HFF-Myc (cell line): ENCODE data around the gene ZFYVE27.
A peak's percentile ranks its signal among the peaks of the same experiment; 100 is the strongest.

ENCODE experiments used
- DNase-seq: peaks from one replicate; pipeline ENCODE4 v3.0.0-alpha.2; 2011; ENCODE audit warnings: low read depth; ENCODE audit errors: extremely low read depth
- H3K4me3 ChIP-seq: replicated peaks from 2 replicates; pipeline ENCODE4 v1.5.1; 2011; ENCODE audit warnings: low read depth, mild to moderate bottlenecking, control low read depth, low read length
- TF ChIP-seq, protein P1 (sequence below): IDR thresholded peaks from 2 replicates; pipeline ENCODE4 v1.5.1; 2012; ENCODE audit warnings: mild to moderate bottlenecking, low read depth, low read length, control low read depth; ENCODE audit errors: missing control alignments

ZFYVE27 gene

DNA sequence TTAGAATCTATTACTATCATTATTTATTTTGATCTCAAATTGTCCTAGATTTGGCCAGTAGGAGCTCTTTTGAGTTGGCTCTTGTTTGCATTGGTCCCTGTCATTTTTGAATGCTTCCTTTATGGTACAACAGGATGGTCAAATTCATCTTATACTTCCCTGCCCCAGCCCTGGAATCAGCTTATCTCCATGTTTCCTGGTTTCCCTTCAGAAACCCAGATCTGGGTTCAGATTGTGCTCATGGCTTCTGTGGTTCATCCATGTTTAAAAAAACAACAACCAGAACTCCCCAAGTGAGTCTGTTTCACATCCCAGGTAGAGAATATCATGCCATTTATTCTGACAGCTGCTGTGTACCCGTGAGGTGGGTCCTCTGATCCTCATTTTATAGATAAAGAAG lies 10.6 kb downstream of the ZFYVE27 start:
- H3K4me3 ChIP-seq: no peak overlapping the region
- no peak for DNase-seq
- TF ChIP-seq, protein P1, sequence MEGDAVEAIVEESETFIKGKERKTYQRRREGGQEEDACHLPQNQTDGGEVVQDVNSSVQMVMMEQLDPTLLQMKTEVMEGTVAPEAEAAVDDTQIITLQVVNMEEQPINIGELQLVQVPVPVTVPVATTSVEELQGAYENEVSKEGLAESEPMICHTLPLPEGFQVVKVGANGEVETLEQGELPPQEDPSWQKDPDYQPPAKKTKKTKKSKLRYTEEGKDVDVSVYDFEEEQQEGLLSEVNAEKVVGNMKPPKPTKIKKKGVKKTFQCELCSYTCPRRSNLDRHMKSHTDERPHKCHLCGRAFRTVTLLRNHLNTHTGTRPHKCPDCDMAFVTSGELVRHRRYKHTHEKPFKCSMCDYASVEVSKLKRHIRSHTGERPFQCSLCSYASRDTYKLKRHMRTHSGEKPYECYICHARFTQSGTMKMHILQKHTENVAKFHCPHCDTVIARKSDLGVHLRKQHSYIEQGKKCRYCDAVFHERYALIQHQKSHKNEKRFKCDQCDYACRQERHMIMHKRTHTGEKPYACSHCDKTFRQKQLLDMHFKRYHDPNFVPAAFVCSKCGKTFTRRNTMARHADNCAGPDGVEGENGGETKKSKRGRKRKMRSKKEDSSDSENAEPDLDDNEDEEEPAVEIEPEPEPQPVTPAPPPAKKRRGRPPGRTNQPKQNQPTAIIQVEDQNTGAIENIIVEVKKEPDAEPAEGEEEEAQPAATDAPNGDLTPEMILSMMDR: no peak

DNA sequence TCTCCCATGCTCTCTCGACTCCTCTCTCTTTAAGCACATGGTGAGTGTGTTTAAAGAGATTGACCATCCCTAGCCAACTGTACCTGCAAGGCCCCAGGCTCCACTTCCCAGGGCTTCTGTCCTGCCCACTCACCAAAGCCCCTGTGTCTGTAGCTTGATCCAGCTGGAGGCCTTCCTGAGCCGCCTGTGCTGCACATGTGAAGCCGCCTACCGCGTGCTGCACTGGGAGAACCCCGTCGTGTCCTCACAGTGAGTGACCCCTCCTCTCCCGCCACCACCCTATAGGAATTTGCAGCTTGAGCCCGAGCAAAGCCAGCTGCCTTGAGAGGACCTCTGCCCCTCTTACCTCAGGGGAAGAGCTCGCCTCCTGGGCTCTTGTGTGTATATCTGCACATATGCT lies 11.2 kb downstream of the ZFYVE27 start:
- no peak overlapping the region for H3K4me3 ChIP-seq
- TF ChIP-seq, protein P1: no peak
- DNase-seq: no peak

DNA sequence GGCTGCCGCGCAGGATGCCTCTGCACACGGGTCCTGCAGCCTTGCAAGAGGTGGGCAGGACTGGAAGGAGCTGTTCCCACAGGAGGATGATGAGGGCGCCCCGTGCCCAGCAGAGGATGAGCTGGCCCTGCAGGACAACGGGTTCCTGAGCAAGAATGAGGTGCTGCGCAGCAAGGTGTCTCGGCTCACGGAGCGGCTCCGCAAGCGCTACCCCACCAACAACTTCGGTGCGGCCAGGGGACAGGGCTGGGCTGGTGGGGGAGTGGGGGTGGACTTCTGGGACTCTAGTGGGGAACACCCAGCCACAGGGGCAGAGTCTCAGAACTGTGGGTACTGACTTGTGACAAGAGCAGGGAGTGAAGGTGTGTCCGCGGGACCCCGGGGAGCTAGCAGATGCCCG lies 16.0 kb downstream of the ZFYVE27 start:
- no peak overlapping the region for H3K4me3 ChIP-seq
- no peak for DNase-seq
- TF ChIP-seq, protein P1: no peak

DNA sequence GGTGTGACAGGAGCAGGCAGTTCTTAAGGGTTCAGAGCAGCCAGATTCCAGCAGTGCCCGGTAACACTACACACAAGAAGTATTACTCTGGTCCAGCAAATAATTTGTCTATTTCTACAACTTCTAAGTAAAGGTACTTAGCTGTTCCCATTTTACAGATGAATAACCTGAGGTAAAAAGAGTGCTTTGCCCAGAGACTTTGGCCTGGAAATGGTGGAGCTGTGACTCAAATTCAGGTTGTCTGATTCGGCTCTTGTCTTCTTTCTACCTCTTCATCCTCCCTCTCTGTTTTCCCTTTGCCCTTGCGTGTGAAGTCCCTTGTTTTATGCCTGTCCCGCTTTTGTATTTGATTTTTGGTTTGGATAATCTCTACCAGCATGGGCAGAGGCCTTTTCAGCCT lies 17.8 kb downstream of the ZFYVE27 start:
- TF ChIP-seq, protein P1: no peak
- no peak overlapping the region for H3K4me3 ChIP-seq
- no peak for DNase-seq

DNA sequence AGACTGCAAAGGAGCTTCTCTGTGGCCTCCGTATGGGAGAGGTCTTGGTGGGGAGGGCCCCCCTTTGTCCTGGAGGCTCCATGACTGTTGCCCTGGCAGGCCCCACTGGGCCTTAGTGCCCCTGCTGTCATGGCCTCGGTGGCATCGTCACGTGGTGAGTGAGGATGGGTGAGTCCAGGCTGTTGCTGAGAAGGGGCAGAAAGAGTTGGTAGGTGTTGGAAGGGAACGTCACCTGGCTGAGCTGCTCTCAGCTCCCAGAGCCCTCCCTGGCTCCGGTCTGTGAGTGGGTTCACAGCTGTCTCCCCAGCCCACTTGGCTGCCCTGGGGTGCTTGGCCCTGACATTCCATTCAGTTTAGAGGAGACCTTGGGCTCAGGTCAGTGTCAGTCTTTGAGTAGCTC lies 18.8 kb downstream of the ZFYVE27 start:
- DNase-seq: no peak
- TF ChIP-seq, protein P1: no peak
- no peak overlapping the region for H3K4me3 ChIP-seq

DNA sequence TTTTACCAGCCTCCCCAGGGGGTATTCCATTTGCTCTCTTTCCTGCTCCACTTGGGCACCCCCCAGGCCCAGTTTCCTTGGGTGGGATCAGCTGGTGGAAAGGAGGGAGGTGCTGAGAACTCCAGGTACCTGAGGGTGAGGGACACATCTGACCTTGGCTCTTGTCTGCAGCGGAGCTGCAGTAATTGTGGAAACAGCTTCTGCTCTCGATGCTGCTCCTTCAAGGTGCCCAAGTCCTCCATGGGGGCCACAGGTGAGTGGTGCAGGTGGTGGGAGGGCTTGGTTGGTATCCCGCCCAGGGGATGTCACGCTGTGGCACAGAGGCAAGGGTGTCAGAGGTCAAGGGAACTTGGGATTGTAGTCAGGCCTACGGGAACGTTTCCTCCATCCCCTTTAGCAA lies 20.5 kb downstream of the ZFYVE27 start:
- no peak overlapping the region for H3K4me3 ChIP-seq
- TF ChIP-seq, protein P1: no peak
- no peak for DNase-seq

DNA sequence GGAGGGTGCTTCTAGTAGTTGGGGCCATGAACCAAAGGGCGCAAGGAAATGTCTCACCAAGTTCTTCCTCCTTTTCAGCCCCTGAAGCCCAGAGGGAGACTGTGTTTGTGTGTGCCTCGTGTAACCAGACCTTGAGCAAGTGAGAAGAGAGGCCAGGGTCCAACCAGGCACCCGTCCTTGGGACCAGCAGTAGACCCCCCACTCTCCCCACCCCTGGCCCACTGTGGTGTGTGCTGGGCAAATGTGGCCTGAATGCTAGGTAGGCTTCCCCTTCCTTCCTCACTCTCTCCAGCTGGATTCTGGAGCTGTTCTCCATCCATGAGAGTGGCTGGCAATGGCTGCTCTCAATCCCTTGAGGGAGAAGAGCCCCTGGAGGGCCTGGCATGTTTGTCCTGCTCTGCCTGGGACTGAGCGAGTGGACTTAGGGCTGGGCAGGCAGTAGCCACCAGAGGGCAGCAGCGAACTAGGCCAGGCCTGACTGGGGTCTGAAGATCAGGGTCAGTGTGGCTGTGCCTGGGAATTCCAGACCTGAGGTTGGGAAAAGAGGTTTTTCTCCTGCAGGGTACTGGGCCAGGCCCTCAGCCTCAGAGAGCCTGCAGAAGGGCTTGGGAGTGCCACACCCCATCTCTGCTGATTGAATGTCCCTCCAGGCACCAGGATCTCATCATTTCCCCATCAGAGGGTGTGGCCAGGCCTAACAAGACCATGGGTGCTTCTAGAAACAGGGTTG lies 22.4 kb downstream of the ZFYVE27 start:
- H3K4me3 ChIP-seq: no peak overlapping the region
- peak; percentile 32 for DNase-seq
- TF ChIP-seq, protein P1: peak; percentile 97
